IPS-NIHi11 (cell line): ENCODE measurements around the gene CNTN2.
A peak's percentile ranks its signal among the peaks of the same experiment; 100 is the strongest.

Experiments used
- DNase-seq: peaks from one replicate; pipeline ENCODE4 v3.0.0; 2012; ENCODE audit warnings: mixed read lengths, low spot score

CNTN2 gene

GRCh38 chr1:205042911-205043806, at the start of gene CNTN2:
Gene CNTN2 (plus strand): TSS chr1:205043212. CDS start chr1:205053186, 9,974 bp downstream.
- peak; percentile 79 for DNase-seq

GRCh38 chr1:204994086-204994862, 48.7 kb upstream of the CNTN2 start:
- no peak for DNase-seq

- DNase-seq = no peak
Observed at GRCh38 chr1:204996981-204997380, 46.0 kb upstream of the CNTN2 start.

GRCh38 chr1:204997591-204998355, 45.2 kb upstream of the CNTN2 start:
- no peak for DNase-seq

- DNase-seq = no peak
Observed at GRCh38 chr1:205001162-205001561, 41.9 kb upstream of the CNTN2 start.

GRCh38 chr1:205002705-205003104, 40.3 kb upstream of the CNTN2 start:
- no peak for DNase-seq

- peak; percentile 35 for DNase-seq
Observed at GRCh38 chr1:205003358-205004131, 39.5 kb upstream of the CNTN2 start.

GRCh38 chr1:205004351-205004750, 38.7 kb upstream of the CNTN2 start:
- DNase-seq = no peak

- DNase-seq = no peak
Observed at GRCh38 chr1:205008896-205009295, 34.1 kb upstream of the CNTN2 start.

- DNase-seq = no peak
Observed at GRCh38 chr1:205009670-205010069, 33.3 kb upstream of the CNTN2 start.

- no peak for DNase-seq
Observed at GRCh38 chr1:205012391-205013140, 30.4 kb upstream of the CNTN2 start.

- DNase-seq = peak; percentile 60
Observed at GRCh38 chr1:205013683-205014367, 29.2 kb upstream of the CNTN2 start.

- DNase-seq = no peak
Observed at GRCh38 chr1:205014783-205015182, 28.2 kb upstream of the CNTN2 start.

GRCh38 chr1:205015241-205015640, 27.8 kb upstream of the CNTN2 start:
- DNase-seq = no peak

- DNase-seq = no peak
Observed at GRCh38 chr1:205016075-205016474, 26.9 kb upstream of the CNTN2 start.

GRCh38 chr1:205016584-205016983, 26.4 kb upstream of the CNTN2 start:
- no peak for DNase-seq

- DNase-seq = no peak
Observed at GRCh38 chr1:205017001-205017400, 26.0 kb upstream of the CNTN2 start.

- no peak for DNase-seq
Observed at GRCh38 chr1:205017766-205018165, 25.2 kb upstream of the CNTN2 start.

GRCh38 chr1:205018381-205018780, 24.6 kb upstream of the CNTN2 start:
- no peak for DNase-seq

GRCh38 chr1:205020466-205020865, 22.5 kb upstream of the CNTN2 start:
- DNase-seq = no peak
